K562 (cell line): Measurements from ENCODE around the gene NUP205.
A peak's percentile ranks its signal among the peaks of the same experiment; 100 is the strongest.

ENCODE experiments used
- CEBPB ChIP-seq: fragments of 450-650 bp; IDR thresholded peaks from 2 replicates; pipeline ENCODE4 v1.6.1; 2016; ENCODE audit warnings: missing genetic modification characterization, missing compliant biosample characterization
- CHCHD3 ChIP-seq: fragments of 250-450 bp; sonication (Bioruptor Pico); IDR thresholded peaks from 2 replicates; pipeline ENCODE4 v2.1.2; 2022; ENCODE audit warnings: mild to moderate bottlenecking
- GATAD2A ChIP-seq: fragments of 450-650 bp; IDR thresholded peaks from 2 replicates; pipeline ENCODE4 v1.6.1; 2017
- NFIC ChIP-seq: fragments of 450-650 bp; IDR thresholded peaks from 2 replicates; pipeline ENCODE4 v1.6.1; 2017; ENCODE audit warnings: mild to moderate bottlenecking, inconsistent platforms
- POLR2AphosphoS5 ChIP-seq: IDR thresholded peaks from 2 replicates; pipeline ENCODE4 v1.6.1; 2011; ENCODE audit warnings: mild to moderate bottlenecking, low read depth, low read length, moderate library complexity; ENCODE audit not compliant: control insufficient read depth, insufficient read depth
- SP2 ChIP-seq: IDR thresholded peaks from 2 replicates; pipeline ENCODE4 v1.6.1; 2011; ENCODE audit warnings: mild to moderate bottlenecking, low read depth, low read length, moderate library complexity; ENCODE audit not compliant: poor library complexity, severe bottlenecking; ENCODE audit errors: extremely low read depth
- ZEB2 ChIP-seq: fragments of 450-650 bp; IDR thresholded peaks from 2 replicates; pipeline ENCODE4 v1.6.1; 2016
- ZKSCAN1 ChIP-seq: fragments of 150-350 bp; IDR thresholded peaks from 2 replicates; pipeline ENCODE4 v1.6.1; 2016; ENCODE audit warnings: low read depth, low read length
- TF ChIP-seq, protein P1 (sequence below), 2 experiments: fragments of 450-650 bp; formaldehyde crosslinking in 1 of 2; IDR thresholded peaks; 2 replicates each; pipeline versions ENCODE4 v1.4.0 to v1.6.1; 2014 to 2020; ENCODE audit warnings: mild to moderate bottlenecking in 2 of 2, borderline replicate concordance in 1 of 2, low read depth in 1 of 2
- TF ChIP-seq, protein P2 (sequence below): sonication (generic); formaldehyde crosslinking; IDR thresholded peaks from 2 replicates; pipeline ENCODE4 v1.5.0; 2020; ENCODE audit warnings: missing genetic modification reagents
- TF ChIP-seq, protein P3 (sequence below): fragments of 250-450 bp; sonication (Bioruptor Pico); IDR thresholded peaks from 2 replicates; pipeline ENCODE4 v1.8.0; 2022; ENCODE audit warnings: inconsistent platforms
- TF ChIP-seq, protein P4 (sequence below): fragments of 250-450 bp; sonication (Bioruptor Pico); IDR thresholded peaks from 2 replicates; pipeline ENCODE4 v1.4.0; 2020
- TF ChIP-seq, protein P5 (sequence below): sonication (generic); formaldehyde crosslinking; IDR thresholded peaks from 2 replicates; pipeline ENCODE4 v1.8.1; 2023; ENCODE audit warnings: mild to moderate bottlenecking, missing genetic modification reagents, moderate library complexity

DNA sequence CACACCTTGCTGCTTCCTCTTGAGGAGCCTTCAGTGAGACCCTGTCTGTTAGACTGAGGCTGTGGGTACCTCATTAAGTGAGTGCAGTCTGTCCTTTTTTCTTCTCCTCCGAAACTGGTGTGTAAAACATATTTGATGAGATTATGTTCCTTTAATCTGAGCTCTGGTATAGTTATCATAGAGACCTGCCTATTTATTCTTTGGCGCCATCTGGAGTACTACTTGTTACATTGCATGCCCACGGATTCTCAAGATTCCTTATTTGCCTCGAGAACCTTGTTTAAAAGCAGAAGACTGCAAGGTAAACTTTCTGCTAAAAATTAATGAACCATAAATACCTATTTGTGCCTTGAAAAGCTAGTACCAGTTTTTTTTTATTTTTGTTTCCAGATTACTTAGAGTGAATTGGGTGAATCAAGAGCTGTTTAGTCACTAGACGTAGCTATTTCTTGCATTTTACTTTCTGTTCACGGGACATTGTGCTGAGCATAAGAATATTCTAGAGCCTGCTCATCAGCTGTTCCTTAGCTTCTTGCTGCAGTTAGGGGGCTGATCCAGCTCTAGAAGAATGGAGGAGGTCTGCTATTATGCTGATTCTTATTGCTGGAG lies 87.7 kb downstream of the NUP205 start:
- TF ChIP-seq ZEB2 (no peak), CHCHD3 (no peak), ZKSCAN1 (no peak), NFIC (no peak), SP2 (no peak), CEBPB (tag) (no peak), GATAD2A (no peak), POLR2AphosphoS5 (no peak)
- TF ChIP-seq, protein P1, sequence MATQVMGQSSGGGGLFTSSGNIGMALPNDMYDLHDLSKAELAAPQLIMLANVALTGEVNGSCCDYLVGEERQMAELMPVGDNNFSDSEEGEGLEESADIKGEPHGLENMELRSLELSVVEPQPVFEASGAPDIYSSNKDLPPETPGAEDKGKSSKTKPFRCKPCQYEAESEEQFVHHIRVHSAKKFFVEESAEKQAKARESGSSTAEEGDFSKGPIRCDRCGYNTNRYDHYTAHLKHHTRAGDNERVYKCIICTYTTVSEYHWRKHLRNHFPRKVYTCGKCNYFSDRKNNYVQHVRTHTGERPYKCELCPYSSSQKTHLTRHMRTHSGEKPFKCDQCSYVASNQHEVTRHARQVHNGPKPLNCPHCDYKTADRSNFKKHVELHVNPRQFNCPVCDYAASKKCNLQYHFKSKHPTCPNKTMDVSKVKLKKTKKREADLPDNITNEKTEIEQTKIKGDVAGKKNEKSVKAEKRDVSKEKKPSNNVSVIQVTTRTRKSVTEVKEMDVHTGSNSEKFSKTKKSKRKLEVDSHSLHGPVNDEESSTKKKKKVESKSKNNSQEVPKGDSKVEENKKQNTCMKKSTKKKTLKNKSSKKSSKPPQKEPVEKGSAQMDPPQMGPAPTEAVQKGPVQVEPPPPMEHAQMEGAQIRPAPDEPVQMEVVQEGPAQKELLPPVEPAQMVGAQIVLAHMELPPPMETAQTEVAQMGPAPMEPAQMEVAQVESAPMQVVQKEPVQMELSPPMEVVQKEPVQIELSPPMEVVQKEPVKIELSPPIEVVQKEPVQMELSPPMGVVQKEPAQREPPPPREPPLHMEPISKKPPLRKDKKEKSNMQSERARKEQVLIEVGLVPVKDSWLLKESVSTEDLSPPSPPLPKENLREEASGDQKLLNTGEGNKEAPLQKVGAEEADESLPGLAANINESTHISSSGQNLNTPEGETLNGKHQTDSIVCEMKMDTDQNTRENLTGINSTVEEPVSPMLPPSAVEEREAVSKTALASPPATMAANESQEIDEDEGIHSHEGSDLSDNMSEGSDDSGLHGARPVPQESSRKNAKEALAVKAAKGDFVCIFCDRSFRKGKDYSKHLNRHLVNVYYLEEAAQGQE (IDR thresholded peaks at IDR 0.05; ENCODE audit: borderline replicate concordance) = peak; percentile 50; the same call in 1 of the 2 replicates
- TF ChIP-seq, protein P1 (CRISPR knock-in tag; IDR thresholded peaks at IDR 0.05; ENCODE audit: low read depth) = no peak
- TF ChIP-seq, protein P2, sequence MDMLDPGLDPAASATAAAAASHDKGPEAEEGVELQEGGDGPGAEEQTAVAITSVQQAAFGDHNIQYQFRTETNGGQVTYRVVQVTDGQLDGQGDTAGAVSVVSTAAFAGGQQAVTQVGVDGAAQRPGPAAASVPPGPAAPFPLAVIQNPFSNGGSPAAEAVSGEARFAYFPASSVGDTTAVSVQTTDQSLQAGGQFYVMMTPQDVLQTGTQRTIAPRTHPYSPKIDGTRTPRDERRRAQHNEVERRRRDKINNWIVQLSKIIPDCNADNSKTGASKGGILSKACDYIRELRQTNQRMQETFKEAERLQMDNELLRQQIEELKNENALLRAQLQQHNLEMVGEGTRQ (CRISPR knock-in tag) = no peak
- TF ChIP-seq, protein P3, sequence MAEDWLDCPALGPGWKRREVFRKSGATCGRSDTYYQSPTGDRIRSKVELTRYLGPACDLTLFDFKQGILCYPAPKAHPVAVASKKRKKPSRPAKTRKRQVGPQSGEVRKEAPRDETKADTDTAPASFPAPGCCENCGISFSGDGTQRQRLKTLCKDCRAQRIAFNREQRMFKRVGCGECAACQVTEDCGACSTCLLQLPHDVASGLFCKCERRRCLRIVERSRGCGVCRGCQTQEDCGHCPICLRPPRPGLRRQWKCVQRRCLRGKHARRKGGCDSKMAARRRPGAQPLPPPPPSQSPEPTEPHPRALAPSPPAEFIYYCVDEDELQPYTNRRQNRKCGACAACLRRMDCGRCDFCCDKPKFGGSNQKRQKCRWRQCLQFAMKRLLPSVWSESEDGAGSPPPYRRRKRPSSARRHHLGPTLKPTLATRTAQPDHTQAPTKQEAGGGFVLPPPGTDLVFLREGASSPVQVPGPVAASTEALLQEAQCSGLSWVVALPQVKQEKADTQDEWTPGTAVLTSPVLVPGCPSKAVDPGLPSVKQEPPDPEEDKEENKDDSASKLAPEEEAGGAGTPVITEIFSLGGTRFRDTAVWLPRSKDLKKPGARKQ = no peak
- TF ChIP-seq, protein P4, sequence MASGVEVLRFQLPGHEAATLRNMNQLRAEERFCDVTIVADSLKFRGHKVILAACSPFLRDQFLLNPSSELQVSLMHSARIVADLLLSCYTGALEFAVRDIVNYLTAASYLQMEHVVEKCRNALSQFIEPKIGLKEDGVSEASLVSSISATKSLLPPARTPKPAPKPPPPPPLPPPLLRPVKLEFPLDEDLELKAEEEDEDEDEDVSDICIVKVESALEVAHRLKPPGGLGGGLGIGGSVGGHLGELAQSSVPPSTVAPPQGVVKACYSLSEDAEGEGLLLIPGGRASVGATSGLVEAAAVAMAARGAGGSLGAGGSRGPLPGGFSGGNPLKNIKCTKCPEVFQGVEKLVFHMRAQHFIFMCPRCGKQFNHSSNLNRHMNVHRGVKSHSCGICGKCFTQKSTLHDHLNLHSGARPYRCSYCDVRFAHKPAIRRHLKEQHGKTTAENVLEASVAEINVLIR (CRISPR knock-in tag) = no peak
- TF ChIP-seq, protein P5, sequence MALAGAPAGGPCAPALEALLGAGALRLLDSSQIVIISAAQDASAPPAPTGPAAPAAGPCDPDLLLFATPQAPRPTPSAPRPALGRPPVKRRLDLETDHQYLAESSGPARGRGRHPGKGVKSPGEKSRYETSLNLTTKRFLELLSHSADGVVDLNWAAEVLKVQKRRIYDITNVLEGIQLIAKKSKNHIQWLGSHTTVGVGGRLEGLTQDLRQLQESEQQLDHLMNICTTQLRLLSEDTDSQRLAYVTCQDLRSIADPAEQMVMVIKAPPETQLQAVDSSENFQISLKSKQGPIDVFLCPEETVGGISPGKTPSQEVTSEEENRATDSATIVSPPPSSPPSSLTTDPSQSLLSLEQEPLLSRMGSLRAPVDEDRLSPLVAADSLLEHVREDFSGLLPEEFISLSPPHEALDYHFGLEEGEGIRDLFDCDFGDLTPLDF (CRISPR knock-in tag) = no peak
